Activated CD8-positive, alpha-beta memory T cell treated with anti-CD3 and anti-CD28 coated beads, Interleukin-2, amount 10 ng/mL, durations not matched to agents 7 days and 5 days (primary cell): Measurements from ENCODE around the gene USP16. TPM values are rescaled to one million over a fixed set of nuclear protein-coding genes. Genes with fewer than 3 reads are reported as not detected.

Source experiments
- ATAC-seq: fragments of 150-1000 bp; cut with Tn5 transposase; one replicate; pipeline ENCODE4 v1.10.0; 2021; ENCODE audit warnings: moderate library complexity
- CTCF ChIA-PET: fragments of 350-600 bp; sonication (Branson Sonifier 250); formaldehyde crosslinking; loops from one replicate; lab custom pipeline; 2021; ENCODE audit warnings: antibody characterized with exemption; lab: Charles Lee
- DNase-seq: peaks from one replicate; pipeline ENCODE4 v3.0.0-alpha.2; 2020
- H3K27ac Mint-ChIP-seq: one replicate; pipeline ENCODE4 v1.8.0; 2021; ENCODE audit warnings: mild to moderate bottlenecking, mixed read lengths
- H3K27me3 Mint-ChIP-seq: one replicate; pipeline ENCODE4 v1.8.0; 2021; ENCODE audit warnings: mixed read lengths
- H3K36me3 Mint-ChIP-seq: one replicate; pipeline ENCODE4 v1.8.0; 2021; ENCODE audit warnings: mild to moderate bottlenecking, mixed read lengths
- H3K4me1 Mint-ChIP-seq: one replicate; pipeline ENCODE4 v1.8.0; 2021; ENCODE audit warnings: mixed read lengths
- H3K4me3 Mint-ChIP-seq: one replicate; pipeline ENCODE4 v1.8.0; 2021; ENCODE audit warnings: mild to moderate bottlenecking, moderate library complexity, mixed read lengths
- H3K9me3 Mint-ChIP-seq: one replicate; pipeline ENCODE4 v1.8.0; 2022; ENCODE audit warnings: low read depth, mixed read lengths
- total RNA-seq, 2 experiments: library from RNA; stranded (reverse); gene quantifications; one replicate each; pipeline ENCODE4 v1.2.3, GENCODE V29; 2021

USP16 gene
- total RNA-seq, 2 experiments from 2014 or later, result 26.7 to 35.5 TPM

GRCh38 chr21:29078869-29079767, 54.6 kb downstream of the USP16 start:
- Mint-ChIP-seq H3K27me3 (no peaks in the 10 kb centered on the region), H3K27ac (peak overlapping the region; percentile 86), H3K4me1 (peaks cover 57% of the 10 kb centered on the region), H3K9me3 (no peaks in the 10 kb centered on the region), H3K4me3 (peak overlapping the region; percentile 82), H3K36me3 (peaks cover 3% of the 10 kb centered on the region)
- DNase-seq (peak; percentile 68), ATAC-seq (peak; percentile 38)
- CTCF ChIA-PET, result interaction anchor here (0.6 to 2.5 kb wide), 7 partner anchors 8 to 298 kb away, joined by 3 to 9 read pairs (median 4); no protein-coding TSS in a partner anchor

GRCh38 chr21:29080454-29080941, 56.0 kb downstream of the USP16 start:
- no peak for ATAC-seq
- H3K9me3 Mint-ChIP-seq, result no peaks in the 10 kb centered on the region
- H3K4me3 Mint-ChIP-seq, result peak overlapping the region; percentile 22
- DNase-seq, result peak; percentile 50
- peaks cover 53% of the 10 kb centered on the region for H3K4me1 Mint-ChIP-seq
- peaks cover 3% of the 10 kb centered on the region for H3K36me3 Mint-ChIP-seq
- H3K27me3 Mint-ChIP-seq, result peaks cover 3% of the 10 kb centered on the region
- CTCF ChIA-PET, result interaction anchor here (1.0 to 2.5 kb wide), 6 partner anchors 10 to 291 kb away, joined by 3 to 9 read pairs (median 6); partner anchors contain the start of gene BACH1
- H3K27ac Mint-ChIP-seq, result peak overlapping the region; percentile 86

- Mint-ChIP-seq H3K27ac (no peak overlapping the region), H3K4me1 (peaks cover 37% of the 10 kb centered on the region), H3K36me3 (peaks cover 7% of the 10 kb centered on the region), H3K4me3 (no peak overlapping the region), H3K27me3 (peaks cover 3% of the 10 kb centered on the region), H3K9me3 (no peaks in the 10 kb centered on the region)
- DNase-seq, result no peak
- no peak for ATAC-seq
- CTCF ChIA-PET, result interaction anchor here (0.8 kb wide), 1 partner anchor 8 kb away, joined by 4 read pairs; no protein-coding TSS in a partner anchor
Measured at GRCh38 chr21:29082046-29082815, 57.8 kb downstream of the USP16 start.

- CTCF ChIA-PET, result no interaction called here
- ATAC-seq, result no peak
- H3K36me3 Mint-ChIP-seq, result peaks cover 7% of the 10 kb centered on the region
- H3K27me3 Mint-ChIP-seq, result peaks cover 3% of the 10 kb centered on the region
- no peak overlapping the region for H3K27ac Mint-ChIP-seq
- no peak for DNase-seq
- H3K4me3 Mint-ChIP-seq, result no peak overlapping the region
- H3K4me1 Mint-ChIP-seq, result peaks cover 37% of the 10 kb centered on the region
- H3K9me3 Mint-ChIP-seq, result no peaks in the 10 kb centered on the region
Measured at GRCh38 chr21:29083306-29083705, 58.8 kb downstream of the USP16 start.

GRCh38 chr21:29084372-29084771, 59.9 kb downstream of the USP16 start:
- DNase-seq (no peak), ATAC-seq (no peak)
- no peak overlapping the region for H3K4me3 Mint-ChIP-seq
- peaks cover 7% of the 10 kb centered on the region for H3K36me3 Mint-ChIP-seq
- peaks cover 3% of the 10 kb centered on the region for H3K27me3 Mint-ChIP-seq
- peaks cover 27% of the 10 kb centered on the region for H3K4me1 Mint-ChIP-seq
- H3K27ac Mint-ChIP-seq, result no peak overlapping the region
- CTCF ChIA-PET, result no interaction called here
- H3K9me3 Mint-ChIP-seq, result no peaks in the 10 kb centered on the region

GRCh38 chr21:29085106-29085752, 60.8 kb downstream of the USP16 start:
- H3K27ac Mint-ChIP-seq, result no peak overlapping the region
- H3K27me3 Mint-ChIP-seq, result peaks cover 3% of the 10 kb centered on the region
- no peak overlapping the region for H3K4me3 Mint-ChIP-seq
- ATAC-seq, result no peak
- H3K36me3 Mint-ChIP-seq, result peaks cover 4% of the 10 kb centered on the region
- CTCF ChIA-PET, result interaction anchor here (0.7 to 3.6 kb wide), 3 partner anchors 79 to 286 kb away, joined by 3 to 21 read pairs (median 3); no protein-coding TSS in a partner anchor
- no peaks in the 10 kb centered on the region for H3K9me3 Mint-ChIP-seq
- H3K4me1 Mint-ChIP-seq, result peaks cover 22% of the 10 kb centered on the region
- DNase-seq, result no peak

- Mint-ChIP-seq H3K27me3 (no peaks in the 10 kb centered on the region), H3K36me3 (peaks cover 11% of the 10 kb centered on the region), H3K4me1 (peaks cover 14% of the 10 kb centered on the region), H3K4me3 (no peak overlapping the region), H3K9me3 (no peaks in the 10 kb centered on the region), H3K27ac (no peak overlapping the region)
- ATAC-seq (peak; percentile 31), DNase-seq (no peak)
- CTCF ChIA-PET, result interaction anchor here (1.9 to 2.8 kb wide), 3 partner anchors 11 to 281 kb away, joined by 7 to 12 read pairs (median 8); no protein-coding TSS in a partner anchor
Measured at GRCh38 chr21:29091033-29091432, 66.6 kb downstream of the USP16 start.

GRCh38 chr21:29092102-29092959, 67.9 kb downstream of the USP16 start:
- H3K36me3 Mint-ChIP-seq, result peaks cover 9% of the 10 kb centered on the region
- H3K4me3 Mint-ChIP-seq, result no peak overlapping the region
- H3K27ac Mint-ChIP-seq, result no peak overlapping the region
- H3K4me1 Mint-ChIP-seq, result peaks cover 14% of the 10 kb centered on the region
- DNase-seq (no peak), ATAC-seq (no peak)
- CTCF ChIA-PET, result interaction anchor here (0.7 to 2.8 kb wide), 4 partner anchors 207 to 280 kb away, joined by 3 to 12 read pairs (median 6); partner anchors contain the start of gene BACH1
- no peaks in the 10 kb centered on the region for H3K9me3 Mint-ChIP-seq
- no peaks in the 10 kb centered on the region for H3K27me3 Mint-ChIP-seq

- ATAC-seq (no peak), DNase-seq (no peak)
- H3K9me3 Mint-ChIP-seq, result no peaks in the 10 kb centered on the region
- no peak overlapping the region for H3K27ac Mint-ChIP-seq
- no peak overlapping the region for H3K4me3 Mint-ChIP-seq
- H3K27me3 Mint-ChIP-seq, result peaks cover 2% of the 10 kb centered on the region
- peaks cover 5% of the 10 kb centered on the region for H3K4me1 Mint-ChIP-seq
- H3K36me3 Mint-ChIP-seq, result peaks cover 11% of the 10 kb centered on the region
- CTCF ChIA-PET, result interaction anchor here (1.3 kb wide), 1 partner anchor 253 kb away, joined by 4 read pairs; no protein-coding TSS in a partner anchor
Measured at GRCh38 chr21:29096218-29097015, 71.9 kb downstream of the USP16 start.

GRCh38 chr21:29098156-29098555, 73.7 kb downstream of the USP16 start:
- ATAC-seq, result no peak
- H3K4me1 Mint-ChIP-seq, result peaks cover 4% of the 10 kb centered on the region
- H3K36me3 Mint-ChIP-seq, result peaks cover 12% of the 10 kb centered on the region
- H3K27ac Mint-ChIP-seq, result no peak overlapping the region
- peaks cover 2% of the 10 kb centered on the region for H3K27me3 Mint-ChIP-seq
- no peak for DNase-seq
- H3K4me3 Mint-ChIP-seq, result no peak overlapping the region
- no peaks in the 10 kb centered on the region for H3K9me3 Mint-ChIP-seq
- CTCF ChIA-PET, result interaction anchor here (1.0 kb wide), 1 partner anchor 10 kb away, joined by 3 read pairs; no protein-coding TSS in a partner anchor

GRCh38 chr21:29102791-29103257, 78.4 kb downstream of the USP16 start:
- ATAC-seq (no peak), DNase-seq (no peak)
- Mint-ChIP-seq H3K4me1 (peaks cover 8% of the 10 kb centered on the region), H3K4me3 (no peak overlapping the region), H3K36me3 (peaks cover 11% of the 10 kb centered on the region), H3K27me3 (peaks cover 2% of the 10 kb centered on the region), H3K27ac (no peak overlapping the region), H3K9me3 (no peaks in the 10 kb centered on the region)
- CTCF ChIA-PET, result no interaction called here
